WTC11 (cell line): ENCODE results near the gene PDZD2. TPM values are rescaled to one million over a fixed set of nuclear protein-coding genes. Genes with fewer than 3 reads are reported as not detected.

Experiments
- ATAC-seq: fragments of 200-7000 bp; cut with Tn5 transposase; 2 replicates; pipeline ENCODE4 v1.10.0; 2021; ENCODE audit warnings: mild to moderate bottlenecking, moderate library complexity
- CTCF ChIA-PET: fragments of 300-600 bp; sonication (Branson Sonifier 250); formaldehyde crosslinking; loops from one replicate; lab custom pipeline; 2021; ENCODE audit warnings: antibody characterized with exemption; lab: Charles Lee
- POLR2A ChIA-PET: fragments of 350-600 bp; sonication (Branson Sonifier 250); formaldehyde crosslinking; loops from one replicate; lab custom pipeline; 2021; ENCODE audit warnings: antibody characterized with exemption; lab: Charles Lee
- DNase-seq: peaks from one replicate; pipeline ENCODE4 v3.0.0; 2021; ENCODE audit warnings: low spot score
- H3K27ac Mint-ChIP-seq: 2 replicates; pipeline ENCODE4 v1.8.0; 2021; ENCODE audit warnings: mixed read lengths
- H3K27me3 Mint-ChIP-seq: 2 replicates; pipeline ENCODE4 v1.8.0; 2021; ENCODE audit warnings: low read depth, mild to moderate bottlenecking, moderate library complexity, mixed read lengths
- H3K36me3 Mint-ChIP-seq: 2 replicates; pipeline ENCODE4 v1.8.0; 2021; ENCODE audit warnings: mixed read lengths
- H3K4me1 Mint-ChIP-seq: 2 replicates; pipeline ENCODE4 v1.8.0; 2022; ENCODE audit warnings: mixed read lengths
- H3K4me3 Mint-ChIP-seq: 2 replicates; pipeline ENCODE4 v1.8.0; 2021; ENCODE audit warnings: mild to moderate bottlenecking, moderate library complexity, mixed read lengths
- H3K9me3 Mint-ChIP-seq: 2 replicates; pipeline ENCODE4 v1.8.0; 2021; ENCODE audit warnings: mixed read lengths
- ARID4B ChIP-seq: sonication (generic); formaldehyde crosslinking; IDR thresholded peaks from 2 replicates; pipeline ENCODE4 v1.8.0; 2023; ENCODE audit warnings: missing genetic modification reagents, mild to moderate bottlenecking, borderline replicate concordance
- ATF1 ChIP-seq: sonication (generic); formaldehyde crosslinking; IDR thresholded peaks from 2 replicates; pipeline ENCODE4 v1.8.1; 2023; ENCODE audit warnings: mild to moderate bottlenecking, moderate library complexity, missing genetic modification reagents
- CREM ChIP-seq: sonication (generic); formaldehyde crosslinking; IDR thresholded peaks from 2 replicates; pipeline ENCODE4 v1.8.1; 2022; ENCODE audit warnings: mild to moderate bottlenecking, missing genetic modification reagents, moderate library complexity
- E2F1 ChIP-seq: sonication (generic); formaldehyde crosslinking; IDR thresholded peaks from 2 replicates; pipeline ENCODE4 v1.8.0; 2022; ENCODE audit warnings: mild to moderate bottlenecking, missing genetic modification reagents
- E2F4 ChIP-seq: sonication (generic); formaldehyde crosslinking; IDR thresholded peaks from 2 replicates; pipeline ENCODE4 v1.8.1; 2022; ENCODE audit warnings: low read depth, mild to moderate bottlenecking, moderate library complexity, missing genetic modification reagents, borderline replicate concordance
- ELF4 ChIP-seq: sonication (generic); formaldehyde crosslinking; IDR thresholded peaks from 2 replicates; pipeline ENCODE4 v1.8.1; 2022; ENCODE audit warnings: low read depth, mild to moderate bottlenecking, moderate library complexity, missing genetic modification reagents
- MYBL2 ChIP-seq: sonication (generic); formaldehyde crosslinking; IDR thresholded peaks from 2 replicates; pipeline ENCODE4 v1.8.1; 2023; ENCODE audit warnings: mild to moderate bottlenecking, moderate library complexity, missing genetic modification reagents
- NFE2L1 ChIP-seq: sonication (generic); formaldehyde crosslinking; IDR thresholded peaks from 2 replicates; pipeline ENCODE4 v1.8.1; 2023; ENCODE audit warnings: missing genetic modification reagents
- NR1H2 ChIP-seq: sonication (generic); formaldehyde crosslinking; IDR thresholded peaks from 2 replicates; pipeline ENCODE4 v1.9.0; 2021; ENCODE audit warnings: mild to moderate bottlenecking, moderate library complexity, missing genetic modification reagents
- NR2C2 ChIP-seq: sonication (generic); formaldehyde crosslinking; IDR thresholded peaks from 2 replicates; pipeline ENCODE4 v1.8.0; 2022; ENCODE audit warnings: mild to moderate bottlenecking, missing genetic modification reagents
- PRDM15 ChIP-seq: sonication (generic); formaldehyde crosslinking; IDR thresholded peaks from 2 replicates; pipeline ENCODE4 v1.8.0; 2022; ENCODE audit warnings: missing genetic modification reagents
- RORB ChIP-seq: fragments of 250-450 bp; sonication (Bioruptor Pico); IDR thresholded peaks from 2 replicates; pipeline ENCODE4 v1.9.0; 2021; ENCODE audit warnings: mild to moderate bottlenecking
- SOX15 ChIP-seq: fragments of 250-450 bp; sonication (Bioruptor Pico); IDR thresholded peaks from 2 replicates; pipeline ENCODE4 v1.9.0; 2021; ENCODE audit warnings: mild to moderate bottlenecking
- TEAD4 ChIP-seq: sonication (generic); formaldehyde crosslinking; IDR thresholded peaks from 2 replicates; pipeline ENCODE4 v1.8.0; 2022; ENCODE audit warnings: mild to moderate bottlenecking, missing genetic modification reagents
- TP53 ChIP-seq: sonication (generic); formaldehyde crosslinking; IDR thresholded peaks from 2 replicates; pipeline ENCODE4 v1.8.1; 2023; ENCODE audit warnings: mild to moderate bottlenecking, missing genetic modification reagents
- USF1 ChIP-seq: sonication (generic); formaldehyde crosslinking; IDR thresholded peaks from 2 replicates; pipeline ENCODE4 v1.8.0; 2022; ENCODE audit warnings: mild to moderate bottlenecking, missing genetic modification reagents
- ZNF396 ChIP-seq: fragments of 250-450 bp; sonication (Bioruptor Pico); IDR thresholded peaks from 2 replicates; pipeline ENCODE4 v1.8.0; 2021; ENCODE audit warnings: mild to moderate bottlenecking, moderate library complexity, borderline replicate concordance
- ZSCAN18 ChIP-seq: fragments of 250-450 bp; sonication (Bioruptor Pico); IDR thresholded peaks from 2 replicates; pipeline ENCODE4 v2.1.2; 2022; ENCODE audit warnings: mild to moderate bottlenecking, moderate library complexity
- total RNA-seq: library from RNA; stranded (reverse); gene quantifications from 3 replicates; pipeline ENCODE4 v1.2.3, GENCODE V29; 2021

PDZD2 gene
- total RNA-seq, 1 experiment from 2014 or later, result 11.4 TPM

GRCh38 chr5:32098291-32098690 lies 459.4 kb downstream of the PDZD2 start:
- H3K27me3 Mint-ChIP-seq, result no peaks in the 10 kb centered on the region
- no peaks in the 10 kb centered on the region for H3K4me1 Mint-ChIP-seq
- H3K27ac Mint-ChIP-seq, result no peak overlapping the region
- ChIA-PET POLR2A (no interaction called here), CTCF (no interaction called here)
- no peaks in the 10 kb centered on the region for H3K9me3 Mint-ChIP-seq
- H3K36me3 Mint-ChIP-seq, result peaks cover 37% of the 10 kb centered on the region
- ATAC-seq (peak; percentile 60), DNase-seq (no peak)
- H3K4me3 Mint-ChIP-seq, result no peak overlapping the region
- TF ChIP-seq ARID4B (CRISPR knock-in tag) (no peak), ELF4 (no peak)
- TF ChIP-seq, all 79 proteins: peak for 0

- H3K4me1 Mint-ChIP-seq, result no peaks in the 10 kb centered on the region
- no peaks in the 10 kb centered on the region for H3K27me3 Mint-ChIP-seq
- no peak for ATAC-seq
- CTCF ChIA-PET, result no interaction called here
- H3K9me3 Mint-ChIP-seq, result no peaks in the 10 kb centered on the region
- POLR2A ChIA-PET, result no interaction called here
- DNase-seq, result no peak
- H3K27ac Mint-ChIP-seq, result peak overlapping the region; percentile 42; the same call in 1 of the 2 replicates
- no peak overlapping the region for H3K4me3 Mint-ChIP-seq
- TF ChIP-seq ATF1, result no peak
- no peak for TF ChIP-seq NR1H2 (CRISPR knock-in tag)
- no peak for TF ChIP-seq CREM (CRISPR knock-in tag)
- TF ChIP-seq E2F4 (CRISPR knock-in tag), result no peak
- TF ChIP-seq RORB (CRISPR knock-in tag), result no peak
- TF ChIP-seq TEAD4 (CRISPR knock-in tag), result no peak
- no peak for TF ChIP-seq TP53 (CRISPR knock-in tag)
- TF ChIP-seq ZNF396 (CRISPR knock-in tag), result no peak
- TF ChIP-seq NR2C2 (CRISPR knock-in tag), result no peak
- no peak for TF ChIP-seq SOX15 (CRISPR knock-in tag)
- no peak for TF ChIP-seq NFE2L1 (CRISPR knock-in tag)
- TF ChIP-seq MYBL2, result no peak
- TF ChIP-seq PRDM15, result no peak
- TF ChIP-seq ZSCAN18 (CRISPR knock-in tag), result no peak
- no peak for TF ChIP-seq USF1 (CRISPR knock-in tag)
- no peak for TF ChIP-seq E2F1 (CRISPR knock-in tag)
- TF ChIP-seq, all 79 proteins: peak for 0
- peaks cover 43% of the 10 kb centered on the region for H3K36me3 Mint-ChIP-seq
Observed at GRCh38 chr5:32098890-32099310, 460.0 kb downstream of the PDZD2 start.
